HG03342 (cell line): ENCODE results near the gene MAGI2.

Experiments used
- ATAC-seq: cut with Tn5 transposase; IDR thresholded peaks from one replicate; pipeline ENCODE4 v1.9.1; 2021; ENCODE audit warnings: mild to moderate bottlenecking, moderate library complexity; ENCODE audit not compliant: unreplicated experiment

MAGI2 gene

GRCh38 chr7:79381921-79382320 is 71.5 kb downstream of the MAGI2 start:
- ATAC-seq, result no peak

GRCh38 chr7:79377097-79377496 is 76.4 kb downstream of the MAGI2 start:
- no peak for ATAC-seq

- no peak for ATAC-seq
These were observed 77.0 kb downstream of the MAGI2 start for GRCh38 chr7:79376299-79377025.

GRCh38 chr7:79361214-79361613 is 92.3 kb downstream of the MAGI2 start:
- ATAC-seq, result no peak

- no peak for ATAC-seq
These were observed 93.6 kb downstream of the MAGI2 start for GRCh38 chr7:79359827-79360226.

- ATAC-seq, result no peak
These were observed 96.4 kb downstream of the MAGI2 start for GRCh38 chr7:79357101-79357500.

GRCh38 chr7:79353720-79354468 is 99.6 kb downstream of the MAGI2 start:
- ATAC-seq, result no peak

- ATAC-seq, result no peak
These were observed 101.1 kb downstream of the MAGI2 start for GRCh38 chr7:79352323-79352722.

GRCh38 chr7:79347351-79347750 is 106.1 kb downstream of the MAGI2 start:
- ATAC-seq, result no peak

GRCh38 chr7:79341902-79342301 is 111.6 kb downstream of the MAGI2 start:
- no peak for ATAC-seq

- ATAC-seq, result no peak
These were observed 113.3 kb downstream of the MAGI2 start for GRCh38 chr7:79340212-79340611.

GRCh38 chr7:79339208-79339925 is 114.1 kb downstream of the MAGI2 start:
- ATAC-seq, result no peak

- ATAC-seq, result no peak
These were observed 115.8 kb downstream of the MAGI2 start for GRCh38 chr7:79337717-79338116.

- no peak for ATAC-seq
These were observed 118.6 kb downstream of the MAGI2 start for GRCh38 chr7:79334841-79335240.

- ATAC-seq, result no peak
These were observed 119.1 kb downstream of the MAGI2 start for GRCh38 chr7:79334334-79334733.

- no peak for ATAC-seq
These were observed 121.4 kb downstream of the MAGI2 start for GRCh38 chr7:79332091-79332490.

- no peak for ATAC-seq
These were observed 124.0 kb downstream of the MAGI2 start for GRCh38 chr7:79329464-79329863.

- ATAC-seq, result no peak
These were observed 132.6 kb downstream of the MAGI2 start for GRCh38 chr7:79320741-79321473.

- ATAC-seq, result no peak
These were observed 134.1 kb downstream of the MAGI2 start for GRCh38 chr7:79319369-79319768.

GRCh38 chr7:79317728-79318127 is 135.7 kb downstream of the MAGI2 start:
- no peak for ATAC-seq

GRCh38 chr7:79312022-79312421 is 141.4 kb downstream of the MAGI2 start:
- no peak for ATAC-seq
